Nephron progenitor cell (in vitro differentiated cells): ENCODE data around the gene MAST4.

ENCODE experiments used
- DNase-seq: peaks from one replicate; pipeline ENCODE4 v3.0.0; 2021
- H3K27ac Mint-ChIP-seq: 2 replicates; pipeline ENCODE4 v1.8.0; 2021; ENCODE audit warnings: mild to moderate bottlenecking, moderate library complexity, mixed read lengths
- H3K27me3 Mint-ChIP-seq: 2 replicates; pipeline ENCODE4 v1.8.0; 2021; ENCODE audit warnings: mild to moderate bottlenecking, low read depth, mixed read lengths; ENCODE audit not compliant: poor library complexity
- H3K36me3 Mint-ChIP-seq: 2 replicates; pipeline ENCODE4 v1.8.0; 2021; ENCODE audit warnings: low read depth, mixed read lengths
- H3K4me1 Mint-ChIP-seq: 2 replicates; pipeline ENCODE4 v1.8.0; 2021; ENCODE audit warnings: mixed read lengths
- H3K4me3 Mint-ChIP-seq: 2 replicates; pipeline ENCODE4 v1.8.0; 2021; ENCODE audit warnings: mild to moderate bottlenecking, moderate library complexity, mixed read lengths
- H3K9me3 Mint-ChIP-seq: 2 replicates; pipeline ENCODE4 v1.8.0; 2021; ENCODE audit warnings: mild to moderate bottlenecking, moderate library complexity, mixed read lengths
- CTCF ChIP-seq: fragments of 200-600 bp; sonication (generic); IDR thresholded peaks from 2 replicates; pipeline ENCODE4 v1.5.0; 2021; ENCODE audit warnings: antibody characterized with exemption

MAST4 gene

GRCh38 chr5:66639037-66639436, 42.8 kb downstream of the MAST4 start:
- Mint-ChIP-seq H3K4me1 (peaks cover 16% of the 10 kb centered on the region), H3K36me3 (no peaks in the 10 kb centered on the region), H3K27ac (no peak overlapping the region), H3K27me3 (no peaks in the 10 kb centered on the region), H3K9me3 (no peaks in the 10 kb centered on the region), H3K4me3 (no peak overlapping the region)
- DNase-seq = no peak
- no peak for TF ChIP-seq CTCF

GRCh38 chr5:66642538-66642937, 46.3 kb downstream of the MAST4 start:
- Mint-ChIP-seq H3K27ac (no peak overlapping the region), H3K4me1 (peaks cover 8% of the 10 kb centered on the region)
- no peak for TF ChIP-seq CTCF

GRCh38 chr5:66643387-66643786, 47.2 kb downstream of the MAST4 start:
- no peaks in the 10 kb centered on the region for H3K9me3 Mint-ChIP-seq

More at GRCh38 chr5:66642538-66642937, 46.3 kb downstream of the MAST4 start:
- H3K36me3 Mint-ChIP-seq = no peaks in the 10 kb centered on the region
- DNase-seq = no peak
- no peak overlapping the region for H3K4me3 Mint-ChIP-seq
- no peaks in the 10 kb centered on the region for H3K9me3 Mint-ChIP-seq
- H3K27me3 Mint-ChIP-seq = no peaks in the 10 kb centered on the region

GRCh38 chr5:66644111-66644510, 47.9 kb downstream of the MAST4 start:
- Mint-ChIP-seq H3K36me3 (no peaks in the 10 kb centered on the region), H3K4me3 (no peak overlapping the region), H3K4me1 (peaks cover 14% of the 10 kb centered on the region), H3K9me3 (no peaks in the 10 kb centered on the region), H3K27me3 (no peaks in the 10 kb centered on the region), H3K27ac (no peak overlapping the region)
- no peak for TF ChIP-seq CTCF
- no peak for DNase-seq

More at GRCh38 chr5:66643387-66643786, 47.2 kb downstream of the MAST4 start:
- Mint-ChIP-seq H3K4me3 (no peak overlapping the region), H3K27me3 (no peaks in the 10 kb centered on the region), H3K4me1 (peaks cover 14% of the 10 kb centered on the region), H3K27ac (no peak overlapping the region), H3K36me3 (no peaks in the 10 kb centered on the region)
- TF ChIP-seq CTCF = no peak
- no peak for DNase-seq

- H3K4me3 Mint-ChIP-seq = no peak overlapping the region
- no peak for DNase-seq
- TF ChIP-seq CTCF = no peak
- no peaks in the 10 kb centered on the region for H3K27me3 Mint-ChIP-seq
- no peak overlapping the region for H3K27ac Mint-ChIP-seq
- no peaks in the 10 kb centered on the region for H3K9me3 Mint-ChIP-seq
- no peaks in the 10 kb centered on the region for H3K36me3 Mint-ChIP-seq
- H3K4me1 Mint-ChIP-seq = peaks cover 14% of the 10 kb centered on the region
These were observed 48.8 kb downstream of the MAST4 start for GRCh38 chr5:66645039-66645438.

- Mint-ChIP-seq H3K4me3 (no peak overlapping the region), H3K4me1 (peaks cover 14% of the 10 kb centered on the region), H3K27me3 (no peaks in the 10 kb centered on the region), H3K9me3 (peaks cover 8% of the 10 kb centered on the region), H3K36me3 (no peaks in the 10 kb centered on the region), H3K27ac (no peak overlapping the region)
- no peak for TF ChIP-seq CTCF
- DNase-seq = no peak
These were observed 50.4 kb downstream of the MAST4 start for GRCh38 chr5:66646570-66646969.
